ENCODE data around the gene ROCK2.

The ROCK2 gene

DNA sequence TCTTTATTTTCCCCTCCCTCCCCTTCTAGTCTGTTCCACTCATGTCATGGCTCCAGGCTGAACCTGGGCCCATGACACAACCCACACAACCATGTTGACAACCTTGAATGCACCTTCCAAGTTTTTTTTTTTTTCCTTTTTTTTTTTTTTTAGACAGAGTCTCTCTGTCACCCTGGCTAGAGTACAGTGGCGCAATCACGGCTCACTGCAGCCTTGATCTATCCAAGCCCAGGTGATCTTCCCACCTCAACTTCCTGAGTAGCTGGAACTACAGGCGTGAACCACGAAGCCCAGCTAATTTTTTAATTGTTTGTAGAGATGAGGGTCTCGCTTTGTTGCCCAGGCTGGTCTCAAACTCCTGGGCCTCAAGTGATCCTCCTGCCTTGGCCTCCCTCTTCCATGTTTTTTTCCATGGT, 21.9 kb upstream of the ROCK2 start:
- DNase-seq, result no peak

DNA sequence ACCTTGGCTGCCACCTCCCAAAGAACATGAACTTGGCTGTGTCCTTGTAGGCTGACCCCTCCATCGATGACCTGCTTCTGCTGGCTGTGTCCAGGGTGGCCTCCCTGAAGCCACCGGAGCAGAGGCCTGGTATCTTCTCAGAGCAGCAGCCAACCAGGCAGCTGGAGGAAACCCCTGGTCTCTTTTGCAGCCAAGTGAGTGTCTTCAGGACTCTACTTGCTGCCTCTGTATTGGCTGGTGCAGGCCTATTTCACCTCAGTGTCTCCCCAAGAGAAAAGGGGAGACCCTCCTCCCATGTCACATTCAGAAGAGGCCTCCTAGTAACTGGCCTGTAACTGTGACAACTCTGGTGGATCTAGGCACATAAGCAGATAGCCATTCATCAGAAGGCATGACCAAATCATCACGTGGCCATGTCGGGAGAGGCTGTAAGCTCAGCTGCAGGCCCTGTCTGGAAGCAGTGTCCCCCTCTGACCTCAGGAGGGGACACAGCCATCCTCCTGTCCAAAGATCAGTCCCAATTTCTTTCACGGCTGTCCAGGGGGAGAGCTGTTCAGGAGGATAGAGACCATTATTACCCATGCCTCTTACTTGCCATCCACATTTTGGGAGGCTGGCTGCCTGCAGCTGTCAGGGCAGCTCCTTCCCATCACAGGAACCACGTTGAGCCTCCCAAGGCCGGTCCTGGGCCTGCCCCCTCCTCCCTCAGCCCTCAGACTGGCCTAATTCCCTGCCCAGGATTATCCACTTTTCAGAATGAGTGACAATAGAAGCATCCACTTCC, 20.9 kb upstream of the ROCK2 start:
- DNase-seq, result no peak

- DNase-seq, result no peak
Observed at GRCh38 chr2:11364565-11364887, 20.1 kb upstream of the ROCK2 start.

GRCh38 chr2:11363868-11364564, 19.6 kb upstream of the ROCK2 start:
- DNase-seq, result no peak

DNA sequence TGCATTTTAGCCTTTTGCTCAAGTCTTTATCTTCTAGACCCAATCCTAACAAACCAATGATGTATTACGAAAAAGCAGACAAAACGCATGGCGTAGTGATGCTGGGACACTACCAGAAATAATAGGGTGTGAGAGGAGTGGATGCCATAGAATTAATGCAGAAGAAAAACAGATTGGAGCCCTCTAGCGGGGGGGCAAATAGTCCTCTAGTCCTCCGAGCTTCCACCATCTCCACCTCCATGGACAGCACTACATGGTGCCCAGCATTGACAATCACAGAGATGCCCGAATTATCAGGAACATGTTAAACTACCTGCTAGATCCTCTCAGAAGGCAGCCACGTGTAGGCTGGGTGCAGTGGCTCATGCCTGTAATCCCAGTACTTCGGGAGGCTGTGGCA, 15.4 kb upstream of the ROCK2 start:
- no peak for DNase-seq

DNA sequence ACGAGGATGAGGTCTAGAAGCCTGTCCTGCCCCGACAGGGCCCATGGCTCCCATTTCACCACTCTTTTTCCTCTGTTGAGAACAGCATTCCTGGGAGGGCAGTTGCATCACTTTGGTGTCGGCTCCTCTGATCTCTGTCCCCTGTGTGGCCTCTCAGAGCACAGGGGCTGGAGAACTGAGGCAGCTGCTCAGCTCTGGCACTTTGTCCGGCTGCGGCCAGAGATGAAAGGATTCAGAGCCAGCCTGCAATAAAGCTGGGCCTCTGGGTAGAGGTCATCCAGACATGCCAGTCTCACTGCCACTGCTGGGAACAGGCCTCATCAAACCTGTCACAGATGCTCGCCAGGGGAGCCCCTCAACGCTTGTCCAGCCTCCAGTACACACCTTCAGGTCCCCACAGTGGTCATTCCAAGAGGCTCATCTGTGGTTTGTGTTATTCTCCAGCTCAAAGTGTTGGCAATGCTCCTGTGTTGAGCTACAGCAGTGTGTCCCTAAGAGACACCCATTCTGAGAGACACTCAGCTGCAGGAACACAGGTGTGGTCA, 13.1 kb upstream of the ROCK2 start:
- DNase-seq, result no peak

DNA sequence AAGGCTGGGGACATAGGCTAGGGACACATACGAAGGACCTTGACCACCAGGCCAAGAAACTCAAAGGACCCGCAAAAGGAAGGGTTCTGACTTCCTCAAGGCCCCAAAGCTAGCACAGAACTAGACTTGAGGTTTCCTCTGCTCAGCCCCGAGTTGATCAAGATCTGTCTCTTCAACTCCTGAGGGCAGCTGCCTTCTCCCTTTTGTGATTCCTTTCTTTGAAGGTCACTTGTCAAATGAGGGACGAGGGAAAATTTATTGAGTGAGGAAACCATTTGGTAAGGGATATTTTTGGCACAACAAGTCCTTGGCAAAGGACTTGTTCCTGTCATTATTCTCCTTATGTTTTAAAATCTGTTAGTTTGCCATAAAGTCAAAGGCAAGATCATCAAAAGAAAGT, 12.3 kb upstream of the ROCK2 start:
- no peak for DNase-seq

- DNase-seq, result no peak
Observed at GRCh38 chr2:11355194-11356053, 11.0 kb upstream of the ROCK2 start.

- DNase-seq, result no peak
Observed at GRCh38 chr2:11354363-11355154, 10.1 kb upstream of the ROCK2 start.

DNA sequence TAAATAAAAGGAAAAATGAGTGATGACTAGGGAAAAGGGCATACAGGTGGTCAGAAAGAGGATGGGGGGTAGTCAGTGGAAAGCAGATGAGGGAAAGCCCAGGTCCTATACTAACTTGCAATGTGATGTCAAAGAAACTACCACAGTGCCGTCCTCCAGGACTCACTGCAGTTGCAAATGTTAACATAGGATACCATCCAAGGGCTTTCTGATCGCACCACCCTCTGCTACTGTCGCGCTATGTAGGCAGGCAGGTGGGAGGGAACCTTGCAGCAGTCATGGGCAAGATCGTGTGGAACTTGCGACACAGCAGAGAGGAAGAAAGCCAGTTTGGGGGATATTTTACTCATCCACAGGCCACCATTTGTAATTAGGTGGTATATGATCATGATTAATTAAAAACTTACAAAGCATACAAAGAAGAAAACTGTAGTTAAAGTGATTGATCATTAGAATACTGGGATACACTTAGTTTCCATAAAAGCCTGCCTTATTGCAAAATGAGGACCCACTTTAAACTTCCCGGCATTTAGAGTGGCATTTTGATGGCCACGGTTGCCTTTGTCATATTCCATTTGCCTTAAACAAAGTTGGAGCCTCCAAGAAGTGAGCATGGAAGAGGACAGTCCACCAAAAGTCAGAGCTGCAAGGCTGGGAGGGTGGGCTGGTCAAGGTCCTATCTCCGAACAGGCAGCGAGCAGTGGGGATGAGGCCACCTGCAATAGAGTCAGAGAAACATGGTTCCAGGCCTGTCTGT, 8.5 kb upstream of the ROCK2 start:
- DNase-seq, result no peak

DNA sequence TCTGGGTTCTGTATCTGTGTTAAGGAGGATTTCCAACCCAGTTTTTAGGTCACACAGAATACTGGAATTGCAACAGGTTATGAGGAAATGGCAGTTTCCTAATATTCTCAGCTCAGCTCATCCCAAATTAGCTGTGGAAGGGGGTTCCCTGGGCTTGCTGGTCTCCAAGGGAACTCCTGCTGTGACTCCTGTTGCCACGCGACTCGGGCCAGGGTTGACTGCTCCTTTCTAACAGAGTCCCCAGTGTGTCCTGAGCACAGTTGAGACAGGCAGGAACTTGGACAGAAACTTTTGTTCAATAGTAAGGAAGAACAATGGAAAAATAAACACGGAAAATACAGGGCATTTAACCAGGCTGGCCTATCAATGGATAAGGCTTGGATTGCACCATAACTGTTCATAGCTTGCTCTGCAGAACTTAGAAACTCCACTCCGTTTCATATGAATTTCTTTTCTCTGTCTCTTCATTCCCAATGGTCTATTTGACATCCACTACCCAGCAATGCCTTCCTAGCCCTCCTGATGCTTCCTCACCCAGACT, 3.8 kb upstream of the ROCK2 start:
- DNase-seq, result no peak

- DNase-seq, result no peak
Observed at GRCh38 chr2:11347403-11347959, 3.0 kb upstream of the ROCK2 start.

- DNase-seq, result no peak
Observed at GRCh38 chr2:11346023-11346482, 1.6 kb upstream of the ROCK2 start.

DNA sequence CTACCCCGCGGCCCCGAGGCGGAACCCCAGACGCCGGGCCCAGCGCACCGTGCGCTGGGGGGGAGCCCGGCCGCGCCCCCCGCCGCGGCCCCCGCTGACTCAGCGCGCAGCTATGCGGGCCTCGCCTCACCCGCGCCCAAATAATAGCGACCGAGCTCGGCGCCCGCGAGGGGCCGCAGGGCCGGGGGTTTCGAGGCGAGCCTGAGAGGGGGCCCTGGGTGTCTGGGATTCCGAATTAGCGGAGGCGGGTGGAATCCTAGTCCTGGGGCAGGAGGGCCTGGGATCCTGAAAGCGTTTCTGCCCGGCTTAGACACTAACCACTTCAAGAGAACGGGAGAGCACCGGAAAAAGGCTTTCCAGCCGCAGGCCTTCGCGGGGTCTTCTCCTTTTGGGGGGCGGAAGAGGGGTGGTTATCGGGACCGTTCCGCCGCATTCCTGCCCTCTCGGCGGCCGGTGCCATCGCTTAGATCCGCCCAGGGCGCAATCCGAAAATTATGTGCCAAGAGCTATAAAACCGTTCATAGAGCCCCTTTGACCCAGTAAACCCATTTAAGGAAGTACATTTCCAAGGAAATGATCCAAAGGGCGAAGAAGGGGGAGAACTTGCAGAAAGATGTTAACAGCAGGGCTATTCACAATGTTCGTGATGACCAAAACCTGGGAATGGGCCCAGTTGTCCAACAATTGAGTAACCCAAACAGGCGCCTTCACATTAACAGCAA, 681 bp upstream of the ROCK2 start:
- DNase-seq, result no peak

DNA sequence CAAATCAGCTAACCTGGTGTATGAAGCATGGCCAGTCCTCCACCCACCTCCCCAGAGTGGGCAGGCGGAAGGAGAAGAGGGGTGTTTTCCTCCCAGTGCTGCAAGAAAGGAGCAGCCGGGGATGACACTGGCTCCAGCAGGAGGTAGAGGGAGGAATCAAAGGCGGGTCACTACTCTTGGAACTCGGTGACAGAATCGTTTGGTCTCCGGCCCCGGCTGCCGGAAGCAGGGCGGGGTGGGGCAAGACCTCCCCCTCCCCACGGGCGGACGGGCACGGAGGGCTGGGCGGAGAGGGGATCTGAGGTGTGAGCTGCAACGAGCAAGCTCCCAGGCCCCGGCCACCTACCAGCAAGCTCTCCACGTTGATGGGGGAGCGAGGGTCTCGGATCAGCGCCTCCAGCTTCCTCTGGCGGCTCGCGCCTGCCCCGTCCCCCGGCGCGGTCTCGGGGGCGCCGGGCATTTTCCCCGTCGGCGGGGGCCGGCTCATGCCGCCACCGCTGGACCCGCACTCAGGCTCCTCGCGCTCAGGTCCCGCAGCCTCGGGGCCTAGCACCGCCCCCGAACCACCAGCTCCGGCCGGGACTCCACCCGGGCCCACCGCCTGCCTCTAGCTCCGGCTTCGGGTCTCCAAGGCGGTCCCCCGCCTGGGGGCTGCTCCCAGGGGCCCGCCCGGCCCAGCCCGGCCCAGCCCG, 640 bp downstream of the ROCK2 start:
- peak; percentile 65 for DNase-seq

- no peak for DNase-seq
Observed at GRCh38 chr2:11343368-11343649, 1.1 kb downstream of the ROCK2 start.

- peak; percentile 44 for DNase-seq
Observed at GRCh38 chr2:11342551-11343367, 1.7 kb downstream of the ROCK2 start.

DNA sequence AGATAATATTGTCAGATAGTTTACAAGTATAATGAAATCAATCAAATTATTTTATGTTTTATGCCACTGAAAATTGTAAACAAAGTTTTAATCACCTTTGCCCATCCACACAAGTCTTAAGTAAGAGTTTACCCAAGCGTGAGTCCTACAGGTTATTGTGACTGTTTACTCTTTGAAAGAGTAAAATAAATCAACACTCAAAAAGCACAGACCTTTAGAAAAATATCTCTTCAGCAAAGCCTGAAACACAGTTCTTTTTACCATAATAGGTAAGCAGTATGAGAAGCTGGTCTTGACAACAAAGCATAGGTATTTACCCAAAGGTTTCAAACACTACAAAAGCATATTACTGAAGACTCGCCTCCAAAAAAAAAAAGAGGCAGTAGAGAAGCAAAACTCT, 3.7 kb downstream of the ROCK2 start:
- no peak for DNase-seq

- DNase-seq, result no peak
Observed at GRCh38 chr2:11339508-11340083, 4.8 kb downstream of the ROCK2 start.

Data from left hindlimb (tissue), 1 donor.